ENCODE results near the gene MST1R. TPM values are rescaled to one million over a fixed set of nuclear protein-coding genes. Genes with fewer than 3 reads are reported as not detected.
A peak's percentile ranks its signal among the peaks of the same experiment; 100 is the strongest.
"Not testable (repeated sequence)": the region's sequence is repeated elsewhere in the genome, so short reads cannot be mapped to it uniquely, and the experiment has no call there.

MST1R gene
- total RNA-seq: 1 to 10 TPM; 1.5 to 2.6 TPM

DNA sequence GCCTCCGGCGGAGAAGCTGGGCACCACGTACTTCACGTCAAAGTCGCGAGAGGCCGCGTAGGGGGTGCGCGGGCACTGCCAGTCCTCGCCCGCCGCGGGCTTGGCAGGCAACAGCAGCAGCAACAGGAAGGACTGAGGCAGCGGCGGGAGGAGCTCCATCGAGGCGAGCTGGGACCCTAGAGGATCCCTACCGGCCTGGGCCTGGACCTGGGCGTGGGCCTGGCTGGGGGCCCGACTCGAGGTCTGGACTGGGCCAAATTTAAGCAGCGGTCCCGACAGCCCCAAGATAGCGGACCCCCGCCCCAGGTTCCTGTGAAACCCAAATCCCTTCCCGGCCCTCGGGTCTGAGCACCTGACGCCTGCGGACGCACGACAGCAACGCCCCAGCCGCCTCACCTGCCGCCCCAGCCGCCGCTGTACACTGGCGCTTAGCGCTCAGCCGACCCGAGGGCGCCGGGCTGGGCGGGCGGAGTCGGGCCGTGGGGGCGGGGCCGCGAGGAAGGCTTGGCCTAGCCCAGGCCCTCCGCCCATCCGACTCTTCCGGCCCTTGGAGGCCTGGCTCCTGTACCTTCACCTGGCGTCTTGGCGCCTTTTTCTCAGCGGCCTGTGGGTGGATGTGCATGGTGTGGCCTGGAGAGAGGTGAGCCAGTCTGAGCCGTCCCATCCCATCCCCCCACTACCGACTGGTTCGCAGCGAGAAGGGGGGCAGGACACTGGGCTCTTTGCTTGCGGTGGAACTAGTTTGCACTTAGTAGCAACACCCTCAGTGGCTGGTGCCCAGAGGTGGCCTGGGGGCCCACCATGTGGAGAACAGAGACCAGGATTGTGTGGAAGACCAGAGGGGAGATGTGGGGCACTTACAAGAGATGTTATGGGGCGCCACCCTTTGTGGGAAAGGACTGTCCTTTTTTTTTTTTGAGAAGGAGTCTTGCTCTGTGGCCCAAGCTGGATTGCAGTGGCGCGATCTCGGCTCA lies at the start of gene MST1R:
Gene MST1R, minus strand, starts transcription at position 423 of the 974 bp plus-strand sequence. Its CDS starts 264 bp downstream, at position 159.
- ChIA-PET POLR2A (interaction anchor here (0.9 to 1.0 kb wide), 2 partner anchors 48 kb away, joined by 3 read pairs; partner anchors contain the start of gene TRAIP), CTCF (no interaction called here)
- peaks cover 31% of the 10 kb centered on the region for H3K4me1 Mint-ChIP-seq

DNA sequence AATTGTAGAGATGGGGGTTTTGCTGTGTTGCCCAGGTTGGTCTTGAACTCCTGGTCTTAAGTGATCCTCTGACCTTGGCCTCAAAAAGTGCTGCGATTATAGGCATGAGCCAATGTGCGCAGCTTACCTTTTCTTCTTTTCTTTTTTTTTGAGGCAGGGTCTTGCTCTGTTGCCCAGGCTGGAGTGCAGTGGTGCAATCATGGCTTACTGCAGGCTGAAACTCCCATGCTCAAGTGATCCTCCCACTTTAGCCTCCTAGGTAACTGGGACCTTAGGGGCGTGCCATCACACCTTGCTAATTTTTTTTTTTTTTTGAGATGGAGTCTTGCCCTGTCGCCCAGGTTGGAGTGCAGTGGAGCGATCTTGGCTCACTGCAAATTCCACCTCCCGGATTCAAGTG lies 49.3 kb upstream of the MST1R start:
- ChIA-PET CTCF (no interaction called here), POLR2A (no interaction called here)
- Mint-ChIP-seq H3K27me3 (no peaks in the 10 kb centered on the region), H3K4me3 (no peak overlapping the region), H3K36me3 (ENCODE audit: low read depth) (peaks cover 6% of the 10 kb centered on the region), H3K4me1 (peaks cover 16% of the 10 kb centered on the region), H3K27ac (no peak overlapping the region), H3K9me3 (no peaks in the 10 kb centered on the region)
- DNase-seq: no peak

More for the DNA sequence above, at the start of gene MST1R:
- H3K27ac Mint-ChIP-seq: peak within 1 kb of the TSS; percentile 82
- DNase-seq: peak; percentile 90
- H3K4me3 Mint-ChIP-seq: peak within 1 kb of the TSS; percentile 82
- H3K9me3 Mint-ChIP-seq: no peaks in the 10 kb centered on the region
- H3K27me3 Mint-ChIP-seq: no peaks in the 10 kb centered on the region
- H3K36me3 Mint-ChIP-seq (ENCODE audit: low read depth): no peaks in the 10 kb centered on the region

DNA sequence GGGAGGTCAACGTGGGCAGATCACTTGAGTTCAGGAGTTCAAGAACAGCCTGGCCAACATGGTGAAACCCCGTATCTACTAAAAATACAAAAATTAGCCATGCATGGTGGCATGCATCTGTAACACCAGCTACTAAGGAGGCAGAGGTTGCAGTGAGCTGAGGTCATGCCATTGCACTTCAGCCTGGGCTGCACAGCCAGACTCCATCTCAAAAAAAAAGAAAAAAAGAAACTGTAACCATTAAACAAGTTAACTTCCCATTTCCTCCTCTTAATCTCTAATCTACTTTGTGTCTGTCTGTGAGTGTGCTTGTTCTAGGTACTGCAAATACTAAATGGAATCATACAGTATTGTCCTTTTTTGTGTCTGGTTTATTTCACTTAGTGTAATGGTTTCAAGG lies 39.0 kb upstream of the MST1R start:
- no peak overlapping the region for H3K4me3 Mint-ChIP-seq
- peak overlapping the region; percentile 21 for H3K27ac Mint-ChIP-seq
- peaks cover 32% of the 10 kb centered on the region for H3K36me3 Mint-ChIP-seq (ENCODE audit: low read depth)
- H3K4me1 Mint-ChIP-seq: peaks cover 37% of the 10 kb centered on the region
- POLR2A ChIA-PET: interaction anchor here (1.3 kb wide), 1 partner anchor 147 kb away, joined by 3 read pairs; no protein-coding TSS in a partner anchor
- H3K27me3 Mint-ChIP-seq: no peaks in the 10 kb centered on the region
- CTCF ChIA-PET: no interaction called here
- DNase-seq: no peak
- no peaks in the 10 kb centered on the region for H3K9me3 Mint-ChIP-seq

DNA sequence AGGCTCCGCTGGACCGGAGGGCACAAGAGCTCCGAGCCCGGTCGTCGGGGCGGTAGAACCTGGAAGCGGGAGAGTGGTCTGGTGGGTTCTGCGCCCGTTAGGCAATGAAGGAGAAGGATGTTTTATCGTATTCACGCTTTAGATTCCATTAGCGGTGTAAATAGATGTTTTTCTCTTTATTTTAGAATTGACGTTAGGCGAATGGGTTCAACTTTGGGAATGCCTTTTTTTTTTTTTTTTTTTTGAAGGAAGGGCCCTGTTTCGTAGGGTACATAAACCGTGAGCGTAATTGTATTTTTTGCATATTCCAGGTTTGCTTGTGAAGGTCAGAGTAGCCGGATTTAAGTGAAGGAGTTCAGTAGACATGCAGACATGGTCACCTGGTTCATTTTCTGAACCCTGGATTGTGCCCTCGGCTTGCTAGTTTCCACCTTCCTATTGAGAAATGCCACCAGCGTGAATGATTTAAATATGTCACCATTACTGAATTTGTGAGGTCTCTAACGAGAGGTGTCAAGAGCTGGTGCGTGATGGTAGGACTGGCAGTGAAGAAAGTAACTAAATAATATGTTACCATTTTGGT lies 37.1 kb upstream of the MST1R start:
- Mint-ChIP-seq H3K27me3 (no peaks in the 10 kb centered on the region), H3K9me3 (no peaks in the 10 kb centered on the region), H3K4me3 (peak overlapping the region; percentile 97), H3K4me1 (peaks cover 34% of the 10 kb centered on the region), H3K36me3 (ENCODE audit: low read depth) (peaks cover 23% of the 10 kb centered on the region), H3K27ac (peak overlapping the region; percentile 97)
- DNase-seq: no peak
- ChIA-PET CTCF (interaction anchor here (0.7 to 2.5 kb wide), 4 partner anchors 11 to 512 kb away, joined by 3 to 18 read pairs (median 6); partner anchors contain the start of genes MON1A, NICN1 and RBM5), POLR2A (interaction anchor here (0.5 to 3.4 kb wide), 12 partner anchors 9 to 924 kb away, joined by 3 to 40 read pairs (median 4); partner anchors contain the start of genes INKA1, MON1A, RBM5 and UBA7)

DNA sequence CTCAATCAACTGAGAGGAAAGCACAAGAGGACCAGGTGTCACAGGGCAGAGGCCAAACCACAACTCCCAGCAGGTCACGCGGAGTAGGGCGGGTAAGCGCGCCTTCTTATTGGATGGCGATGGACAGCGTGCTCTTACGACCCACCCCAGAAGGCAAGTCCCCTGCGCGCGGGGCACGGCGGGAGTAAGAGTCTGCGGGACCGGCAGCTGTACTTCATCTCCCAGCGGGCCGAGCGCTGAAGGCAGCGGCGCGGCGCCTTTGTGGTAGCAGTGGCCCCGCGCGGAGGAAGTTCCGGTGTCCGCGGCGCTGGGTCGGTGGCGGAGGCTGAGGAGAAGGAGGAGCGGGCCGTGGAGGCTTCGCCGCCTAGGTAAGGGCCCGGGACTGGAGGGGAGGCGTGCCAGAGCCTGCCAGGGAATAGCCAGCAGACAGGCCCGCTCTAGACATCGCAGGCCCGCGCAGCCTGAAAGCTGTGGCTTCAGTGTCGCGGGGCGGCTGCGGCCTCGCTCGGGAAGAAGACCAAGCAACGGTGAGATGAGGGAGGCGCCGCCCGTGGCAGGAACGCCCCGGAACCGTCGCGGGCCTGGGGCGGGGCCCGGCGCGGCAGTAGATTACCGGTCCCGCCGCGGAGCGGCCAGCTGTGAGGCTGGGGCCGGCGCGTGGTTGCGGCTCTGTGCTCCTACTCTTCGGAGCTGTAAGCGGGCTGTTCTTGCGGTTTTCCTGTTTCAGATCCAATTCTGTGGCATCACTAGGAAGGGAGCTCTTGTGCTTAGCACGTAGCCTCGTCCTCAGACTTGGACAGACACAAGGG lies 36.4 kb upstream of the MST1R start, which contains the start of gene RBM6:
Gene RBM6, plus strand, starts transcription at position 293 of the 809 bp plus-strand sequence. CDS start 22,492 bp downstream, outside the sequence.
- POLR2A ChIA-PET: interaction anchor here (0.7 to 3.4 kb wide), 13 partner anchors 9 to 152 kb away, joined by 3 to 40 read pairs (median 5); partner anchors contain the start of genes INKA1, MON1A, RBM5 and UBA7
- Mint-ChIP-seq H3K4me3 (peak within 1 kb of the TSS; percentile 97), H3K36me3 (ENCODE audit: low read depth) (peaks cover 20% of the 10 kb centered on the region), H3K27ac (peak within 1 kb of the TSS; percentile 97), H3K9me3 (no peaks in the 10 kb centered on the region), H3K27me3 (no peaks in the 10 kb centered on the region), H3K4me1 (peaks cover 31% of the 10 kb centered on the region)
- CTCF ChIA-PET: interaction anchor here (0.6 to 2.5 kb wide), 6 partner anchors 10 to 511 kb away, joined by 3 to 18 read pairs (median 4); partner anchors contain the start of genes MON1A, NICN1 and RBM5
- DNase-seq: peak; percentile 97

DNA sequence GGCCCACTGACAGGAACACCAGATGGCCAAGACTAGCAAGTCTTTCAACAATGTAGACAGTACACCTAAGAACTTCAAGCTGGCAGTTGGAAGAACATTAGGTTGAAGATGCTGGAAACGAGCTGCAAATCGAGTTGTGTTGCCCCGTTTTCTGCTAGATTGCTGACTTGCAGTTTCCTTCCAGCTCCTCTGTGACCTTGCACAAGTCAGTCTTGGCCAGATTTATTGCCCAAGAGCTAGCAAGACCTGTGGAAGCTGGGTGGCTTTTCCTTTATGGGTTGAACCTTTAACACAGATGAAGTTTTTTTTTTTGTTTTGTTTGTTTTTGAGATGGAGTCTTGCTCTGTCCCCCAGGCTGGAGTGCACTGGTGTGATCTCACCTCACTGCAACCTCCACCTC lies 33.4 kb upstream of the MST1R start:
- peaks cover 8% of the 10 kb centered on the region for H3K36me3 Mint-ChIP-seq (ENCODE audit: low read depth)
- no peak overlapping the region for H3K27ac Mint-ChIP-seq
- no peaks in the 10 kb centered on the region for H3K27me3 Mint-ChIP-seq
- no peak overlapping the region for H3K4me3 Mint-ChIP-seq
- CTCF ChIA-PET: interaction anchor here (0.8 kb wide), 3 partner anchors 9 to 218 kb away, joined by 3 read pairs; partner anchors contain the start of gene AMIGO3
- no peak for DNase-seq
- no peaks in the 10 kb centered on the region for H3K9me3 Mint-ChIP-seq
- peaks cover 19% of the 10 kb centered on the region for H3K4me1 Mint-ChIP-seq
- POLR2A ChIA-PET: no interaction called here

DNA sequence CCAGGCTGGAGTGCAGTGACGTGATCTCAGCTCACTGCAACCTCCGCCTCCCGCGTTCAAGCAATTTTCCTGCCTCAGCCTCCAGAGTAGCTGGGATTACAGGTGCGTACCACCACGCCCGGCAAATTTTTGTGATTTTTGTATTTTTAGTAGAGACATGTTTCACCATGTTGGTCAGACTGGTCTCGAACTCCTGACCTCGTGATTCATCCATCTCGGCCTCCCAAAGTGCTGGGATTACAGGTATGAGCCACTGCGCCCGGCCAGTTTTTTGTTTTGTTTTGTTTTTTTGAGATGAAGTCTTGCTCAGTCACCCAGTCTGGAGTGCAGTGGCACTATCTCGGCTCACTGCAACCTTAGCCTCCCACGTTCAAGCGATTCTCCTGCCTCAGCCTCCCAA lies 28.6 kb upstream of the MST1R start:
- peaks cover 21% of the 10 kb centered on the region for H3K4me1 Mint-ChIP-seq
- POLR2A ChIA-PET; H3K9me3 Mint-ChIP-seq; H3K27ac Mint-ChIP-seq; DNase-seq; CTCF ChIA-PET; H3K4me3 Mint-ChIP-seq; H3K27me3 Mint-ChIP-seq; H3K36me3 Mint-ChIP-seq (ENCODE audit: low read depth): not testable (repeated sequence)

DNA sequence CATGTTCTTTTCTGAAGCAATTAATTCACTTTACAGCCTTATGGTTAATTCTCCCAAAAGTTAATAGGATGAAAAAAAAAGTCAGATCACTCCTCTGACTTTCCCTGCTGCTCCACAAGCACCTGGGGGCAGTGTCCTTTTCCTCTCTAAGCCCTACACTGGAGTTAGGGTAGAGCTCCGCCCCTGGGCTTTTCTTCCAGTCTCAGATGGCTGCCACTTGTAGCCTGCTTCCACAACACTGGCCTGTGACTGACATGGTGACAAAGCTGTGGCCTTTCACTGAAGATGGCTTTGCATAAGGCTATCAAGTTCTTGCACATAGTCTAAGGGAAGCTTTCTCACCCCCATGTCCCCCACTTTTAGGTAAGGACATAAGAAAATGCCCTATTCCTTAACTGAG lies 27.2 kb upstream of the MST1R start:
- no peaks in the 10 kb centered on the region for H3K36me3 Mint-ChIP-seq (ENCODE audit: low read depth)
- H3K4me3 Mint-ChIP-seq: no peak overlapping the region
- POLR2A ChIA-PET: interaction anchor here (1.0 to 2.0 kb wide), 3 partner anchors 9 to 42 kb away, joined by 3 to 40 read pairs (median 6); partner anchors contain the start of gene RBM6
- CTCF ChIA-PET: interaction anchor here (2.5 kb wide), 1 partner anchor 9 kb away, joined by 18 read pairs; the partner anchor contains the start of gene RBM6
- no peaks in the 10 kb centered on the region for H3K27me3 Mint-ChIP-seq
- H3K4me1 Mint-ChIP-seq: peaks cover 23% of the 10 kb centered on the region
- no peak overlapping the region for H3K27ac Mint-ChIP-seq
- no peak for DNase-seq
- no peaks in the 10 kb centered on the region for H3K9me3 Mint-ChIP-seq

DNA sequence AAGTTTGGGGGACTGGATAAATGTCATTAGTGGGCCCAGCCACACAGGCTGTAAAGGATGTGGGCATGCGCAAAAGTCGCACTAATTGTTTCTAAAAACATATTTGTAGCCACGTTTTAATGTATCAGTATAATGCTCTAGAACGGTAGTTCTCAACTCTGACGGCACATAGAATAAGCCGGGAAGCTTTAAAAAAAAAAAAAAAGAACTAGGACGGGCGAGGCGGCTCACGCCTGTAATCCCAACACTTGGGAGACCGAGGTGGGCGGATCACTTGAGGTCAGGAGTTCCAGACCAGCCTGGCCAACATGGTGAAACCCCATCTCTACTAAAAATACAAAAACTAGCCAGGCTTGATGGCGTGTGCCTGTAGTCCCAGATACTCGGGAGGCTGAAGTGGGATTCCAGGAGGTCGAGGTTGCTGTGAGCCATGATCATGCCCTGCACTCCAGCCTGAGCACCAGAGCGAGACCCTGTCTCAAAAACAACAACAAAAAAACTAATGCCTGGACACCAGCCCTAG lies 26.6 kb upstream of the MST1R start:
- Mint-ChIP-seq H3K27me3 (no peaks in the 10 kb centered on the region), H3K27ac (peak overlapping the region; percentile 69), H3K9me3 (no peaks in the 10 kb centered on the region), H3K36me3 (ENCODE audit: low read depth) (no peaks in the 10 kb centered on the region), H3K4me1 (peaks cover 24% of the 10 kb centered on the region), H3K4me3 (peak overlapping the region; percentile 77)
- ChIA-PET POLR2A (interaction anchor here (0.9 to 2.0 kb wide), 7 partner anchors 10 to 368 kb away, joined by 3 to 40 read pairs (median 3); partner anchors contain the start of gene RBM6), CTCF (interaction anchor here (1.6 to 2.5 kb wide), 2 partner anchors 10 to 25 kb away, joined by 5 to 18 read pairs; partner anchors contain the start of gene RBM6)
- DNase-seq: no peak

DNA sequence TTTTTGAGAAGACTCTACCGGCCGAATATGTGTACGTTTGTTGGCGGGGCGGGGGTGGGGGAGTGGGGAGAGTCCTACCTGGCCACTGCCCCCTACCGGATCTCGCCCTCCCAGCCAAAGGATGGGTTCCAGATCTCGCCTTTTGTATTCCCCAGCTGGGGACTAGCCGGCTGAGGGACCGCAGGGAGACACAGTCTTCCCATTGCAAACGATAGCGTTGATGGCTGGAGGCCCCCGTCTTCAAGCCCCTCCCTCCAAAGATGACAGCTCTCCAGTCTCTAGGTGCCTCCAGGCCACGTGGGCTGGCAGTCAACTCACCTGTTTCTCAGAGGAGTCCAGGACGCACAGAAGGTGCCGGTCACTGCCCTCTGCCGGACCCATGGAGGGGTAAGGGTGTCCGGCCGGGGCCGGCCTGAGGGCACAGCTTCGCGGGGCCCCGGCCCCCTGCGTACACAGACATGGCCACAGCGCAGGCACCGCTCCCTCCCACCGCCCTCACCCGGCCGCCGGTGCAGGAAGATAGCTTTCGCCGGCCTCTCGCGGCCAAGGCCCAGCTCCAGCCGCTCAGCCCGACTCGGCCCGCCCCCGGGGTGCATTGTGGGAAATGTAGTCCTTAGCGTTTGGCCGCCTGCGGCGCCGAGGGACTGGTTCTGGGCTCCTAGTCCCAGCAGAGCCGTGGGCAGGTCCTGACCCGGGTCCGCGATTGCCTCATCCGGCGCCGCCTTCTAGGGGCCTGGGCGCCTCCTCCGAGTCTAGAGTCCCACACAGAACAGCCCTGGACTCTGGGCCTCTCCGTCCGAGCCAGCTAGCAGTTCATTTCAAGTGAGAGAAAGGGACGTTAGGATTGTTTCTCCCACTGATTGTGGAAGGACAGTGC lies 25.9 kb upstream of the MST1R start, which contains the start of gene MON1A:
Gene MON1A, minus strand, starts transcription at position 521 of the 877 bp plus-strand sequence. CDS start 16,465 bp downstream, outside the sequence.
- Mint-ChIP-seq H3K27me3 (no peaks in the 10 kb centered on the region), H3K36me3 (ENCODE audit: low read depth) (no peaks in the 10 kb centered on the region), H3K9me3 (no peaks in the 10 kb centered on the region), H3K27ac (peak within 1 kb of the TSS; percentile 69), H3K4me1 (peaks cover 24% of the 10 kb centered on the region), H3K4me3 (peak within 1 kb of the TSS; percentile 77)
- POLR2A ChIA-PET: interaction anchor here (0.9 to 2.0 kb wide), 8 partner anchors 10 to 369 kb away, joined by 3 to 40 read pairs (median 3); partner anchors contain the start of genes INKA1 and RBM6
- DNase-seq: peak; percentile 90
- CTCF ChIA-PET: interaction anchor here (1.0 to 2.5 kb wide), 3 partner anchors 11 to 24 kb away, joined by 3 to 18 read pairs (median 5); partner anchors contain the start of gene RBM6
